ENCODE measurements around the gene SYK.

The SYK gene

GRCh38 chr9:90826326-90827020, 24.9 kb downstream of the SYK start:
- no peak for DNase-seq

GRCh38 chr9:90827181-90827871, 25.7 kb downstream of the SYK start:
- no peak for DNase-seq

- DNase-seq = no peak
These were observed 28.4 kb downstream of the SYK start for GRCh38 chr9:90830051-90830450.

- no peak for DNase-seq
These were observed 29.4 kb downstream of the SYK start for GRCh38 chr9:90830977-90831376.

GRCh38 chr9:90832261-90832660, 30.6 kb downstream of the SYK start:
- DNase-seq = no peak

GRCh38 chr9:90834828-90835595, 33.4 kb downstream of the SYK start:
- DNase-seq = no peak

GRCh38 chr9:90836411-90837080, 34.9 kb downstream of the SYK start:
- DNase-seq = no peak

GRCh38 chr9:90838098-90838497, 36.5 kb downstream of the SYK start:
- DNase-seq = no peak

- DNase-seq = peak; percentile 18
These were observed 37.0 kb downstream of the SYK start for GRCh38 chr9:90838581-90839154.

- peak; percentile 37 for DNase-seq
These were observed 37.6 kb downstream of the SYK start for GRCh38 chr9:90839183-90839728.

- DNase-seq = peak; percentile 20
These were observed 39.1 kb downstream of the SYK start for GRCh38 chr9:90840696-90841095.

GRCh38 chr9:90841213-90841612, 39.6 kb downstream of the SYK start:
- DNase-seq = no peak

- no peak for DNase-seq
These were observed 40.0 kb downstream of the SYK start for GRCh38 chr9:90841615-90842014.

- no peak for DNase-seq
These were observed 40.7 kb downstream of the SYK start for GRCh38 chr9:90842176-90842777.

GRCh38 chr9:90842996-90843395, 41.4 kb downstream of the SYK start:
- no peak for DNase-seq

- DNase-seq = peak; percentile 8
These were observed 41.9 kb downstream of the SYK start for GRCh38 chr9:90843525-90843924.

- DNase-seq = no peak
These were observed 42.7 kb downstream of the SYK start for GRCh38 chr9:90844326-90844725.

GRCh38 chr9:90846770-90847419, 45.3 kb downstream of the SYK start:
- DNase-seq = peak; percentile 13

- peak; percentile 4 for DNase-seq
These were observed 46.4 kb downstream of the SYK start for GRCh38 chr9:90847971-90848370.

- peak; percentile 22 for DNase-seq
These were observed 47.2 kb downstream of the SYK start for GRCh38 chr9:90848866-90849265.

GRCh38 chr9:90851444-90851843, 49.8 kb downstream of the SYK start:
- DNase-seq = no peak

GRCh38 chr9:90853945-90854344, 52.3 kb downstream of the SYK start:
- peak; percentile 18 for DNase-seq
